Activated naive CD8-positive, alpha-beta T cell treated with anti-CD3 and anti-CD28 coated beads, Interleukin-2, amount 50 U/mL, for 16 hours (primary cell): Measurements from ENCODE around the gene CEP97.
"Not testable (repeated sequence)": the region's sequence is repeated elsewhere in the genome, so short reads cannot be mapped to it uniquely, and the experiment has no call there.

Experiments
- DNase-seq: peaks from one replicate; pipeline ENCODE4 v3.0.0-alpha.2; 2020; ENCODE audit warnings: low read depth, low spot score

The CEP97 gene

GRCh38 chr3:101724329-101725193, at the start of gene CEP97:
Gene CEP97 (plus strand): TSS chr3:101724614. CDS start chr3:101724677, 63 bp downstream.
- DNase-seq: peak; percentile 75

DNA sequence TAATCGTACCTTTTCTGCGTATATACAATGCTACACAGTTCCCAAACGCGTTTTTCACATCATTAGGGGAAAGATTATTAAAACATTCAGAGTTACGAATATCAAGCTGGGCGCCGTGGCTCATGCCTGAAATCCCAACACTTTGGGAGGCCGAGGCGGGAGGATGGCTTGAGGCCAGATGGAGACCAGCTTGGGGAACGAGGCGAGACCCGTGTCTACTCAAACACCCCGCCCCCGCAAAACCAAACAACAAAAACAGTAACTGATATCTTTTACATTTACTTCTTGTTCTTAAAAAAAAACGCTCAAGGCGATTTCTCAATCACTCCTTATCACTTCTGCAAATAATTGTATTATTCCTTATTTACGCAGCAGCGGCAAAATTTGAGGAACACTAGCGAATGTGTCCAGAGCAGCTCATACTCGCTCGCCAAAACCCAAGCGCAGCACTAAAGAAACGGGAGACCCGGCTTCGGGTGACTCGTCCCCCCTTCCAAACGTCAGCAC, 48.7 kb upstream of the CEP97 start:
- no peak for DNase-seq

DNA sequence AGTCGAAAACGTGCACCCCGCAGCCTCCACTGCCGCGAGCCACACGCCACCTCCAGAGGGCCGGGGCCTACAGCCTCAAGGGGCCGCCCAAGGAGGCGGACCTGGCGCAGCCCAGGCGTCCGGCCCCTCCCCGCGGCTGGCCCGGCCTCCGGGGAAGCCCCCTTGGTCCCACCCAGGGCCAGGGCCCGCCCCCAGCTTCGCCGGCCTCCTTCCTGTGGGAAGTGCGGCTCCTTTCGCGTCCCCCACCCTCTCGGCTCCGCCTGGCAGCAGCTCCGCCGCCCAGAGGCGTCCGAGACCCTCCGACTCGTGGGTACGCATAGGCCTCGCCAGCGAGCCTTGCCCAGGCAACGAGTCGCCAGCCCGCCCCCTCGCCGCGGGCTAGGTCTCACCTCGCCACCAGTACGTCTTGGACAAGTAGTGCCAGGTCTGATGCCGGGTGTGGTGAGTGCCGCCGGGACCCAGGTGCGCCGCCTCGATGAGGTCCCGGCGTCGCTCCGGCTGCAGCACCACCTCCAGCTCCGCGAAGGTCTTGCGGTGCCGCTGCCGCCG, 48.1 kb upstream of the CEP97 start:
- peak; percentile 96 for DNase-seq

GRCh38 chr3:101676765-101677435, 47.5 kb upstream of the CEP97 start, which contains the start of gene ZBTB11:
Gene ZBTB11 (minus strand): TSS chr3:101677132. CDS start chr3:101676914, 218 bp downstream.
- peak; percentile 100 for DNase-seq

DNA sequence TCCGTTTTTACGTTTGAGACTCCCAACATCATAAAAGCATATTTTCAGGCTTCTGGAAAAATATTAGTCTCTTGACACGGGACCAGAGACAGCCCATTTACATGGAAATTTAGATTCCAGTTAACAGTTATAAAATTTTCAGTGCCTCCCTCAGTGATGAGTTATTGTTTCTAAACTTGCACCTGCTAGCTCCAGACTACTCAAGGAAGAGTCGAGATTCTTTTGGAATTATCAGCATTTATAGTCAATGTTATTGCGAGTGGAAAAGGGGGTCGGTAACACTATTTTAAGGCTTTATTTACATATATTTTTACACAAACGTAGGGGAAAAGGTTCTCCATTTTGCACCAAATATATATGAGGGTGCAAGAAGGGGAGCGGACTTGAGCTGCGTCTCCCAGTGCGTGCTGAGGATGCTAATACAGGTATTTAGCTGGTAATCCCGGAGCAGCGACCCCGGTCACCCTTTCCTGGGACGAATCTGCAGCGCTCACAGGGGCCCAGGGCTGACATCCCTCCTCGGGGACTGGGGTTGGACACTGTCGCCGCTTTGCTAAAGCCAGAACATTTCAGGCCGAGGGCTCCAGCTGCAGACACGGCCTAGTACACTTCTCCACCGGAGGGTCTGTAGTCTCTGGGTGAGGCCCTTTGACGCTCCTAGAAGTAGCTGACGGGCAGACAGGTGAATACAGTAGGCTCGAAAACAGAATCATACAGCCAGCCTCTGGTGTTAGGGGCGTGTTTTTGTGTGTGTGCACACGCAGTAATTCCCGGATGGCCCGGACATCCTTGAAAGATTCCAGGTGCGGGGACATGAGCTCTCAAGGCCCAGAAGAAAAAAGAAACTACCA, 46.8 kb upstream of the CEP97 start:
- DNase-seq: no peak

DNA sequence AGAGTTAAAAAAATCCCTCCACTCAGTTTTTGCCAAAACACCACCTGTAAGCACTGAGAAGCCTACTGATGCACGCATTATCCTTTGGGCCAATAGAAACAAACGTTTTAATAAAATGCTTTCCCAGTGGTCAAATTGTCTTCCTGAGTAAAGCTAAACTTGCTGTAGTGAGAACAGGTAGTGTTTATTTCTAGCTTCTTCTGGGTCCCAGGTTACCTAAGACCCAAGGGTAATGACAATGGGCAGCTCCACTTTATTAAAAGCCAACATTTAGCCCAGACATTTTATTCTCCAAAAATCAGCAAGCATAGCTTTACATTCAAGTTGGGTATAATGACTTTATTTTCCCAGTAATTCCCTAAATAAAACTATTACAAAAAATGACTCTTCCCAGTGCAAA, 45.6 kb upstream of the CEP97 start:
- not testable (repeated sequence) for DNase-seq

GRCh38 chr3:101680466-101680865, 43.9 kb upstream of the CEP97 start:
- DNase-seq: no peak

DNA sequence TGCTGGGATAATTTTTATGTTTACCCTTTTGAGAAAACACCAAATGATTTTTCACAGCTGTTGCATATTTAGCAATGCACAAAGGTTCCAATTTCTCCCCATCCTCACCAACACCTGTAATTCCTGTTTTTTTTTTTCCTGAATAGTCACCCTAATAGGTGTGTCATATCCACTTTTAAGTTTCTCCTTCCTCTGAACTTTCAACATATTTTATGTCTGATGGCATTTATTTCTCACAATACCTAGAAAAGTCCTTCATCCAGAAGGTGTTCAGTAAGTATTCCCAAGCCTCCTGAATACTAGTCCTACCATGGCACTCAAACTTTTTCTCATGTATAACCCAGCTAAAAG, 39.4 kb upstream of the CEP97 start:
- no peak for DNase-seq

GRCh38 chr3:101685870-101686307, 38.5 kb upstream of the CEP97 start:
- DNase-seq: no peak

- DNase-seq: no peak
These were observed 37.1 kb upstream of the CEP97 start for GRCh38 chr3:101687142-101687931.

DNA sequence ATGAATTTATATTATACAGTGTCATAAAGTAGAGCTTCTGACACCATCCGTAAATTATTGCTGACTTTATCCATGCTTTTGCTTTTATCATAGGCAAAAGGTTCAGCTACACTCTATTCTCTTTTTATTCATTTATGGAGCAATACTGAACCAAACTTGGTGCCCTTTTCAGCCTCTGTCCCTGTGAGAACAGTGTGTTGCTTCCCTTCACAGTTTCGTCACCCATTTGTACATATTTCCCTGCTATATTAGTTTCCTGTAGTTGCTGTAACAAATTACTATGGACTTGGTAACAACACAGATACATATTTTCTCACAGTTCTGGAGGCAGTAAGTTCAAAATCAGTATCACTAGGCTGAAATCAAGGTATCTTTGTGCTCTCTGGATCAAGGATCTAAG, 35.1 kb upstream of the CEP97 start:
- DNase-seq: no peak

- no peak for DNase-seq
These were observed 33.4 kb upstream of the CEP97 start for GRCh38 chr3:101690972-101691371.

DNA sequence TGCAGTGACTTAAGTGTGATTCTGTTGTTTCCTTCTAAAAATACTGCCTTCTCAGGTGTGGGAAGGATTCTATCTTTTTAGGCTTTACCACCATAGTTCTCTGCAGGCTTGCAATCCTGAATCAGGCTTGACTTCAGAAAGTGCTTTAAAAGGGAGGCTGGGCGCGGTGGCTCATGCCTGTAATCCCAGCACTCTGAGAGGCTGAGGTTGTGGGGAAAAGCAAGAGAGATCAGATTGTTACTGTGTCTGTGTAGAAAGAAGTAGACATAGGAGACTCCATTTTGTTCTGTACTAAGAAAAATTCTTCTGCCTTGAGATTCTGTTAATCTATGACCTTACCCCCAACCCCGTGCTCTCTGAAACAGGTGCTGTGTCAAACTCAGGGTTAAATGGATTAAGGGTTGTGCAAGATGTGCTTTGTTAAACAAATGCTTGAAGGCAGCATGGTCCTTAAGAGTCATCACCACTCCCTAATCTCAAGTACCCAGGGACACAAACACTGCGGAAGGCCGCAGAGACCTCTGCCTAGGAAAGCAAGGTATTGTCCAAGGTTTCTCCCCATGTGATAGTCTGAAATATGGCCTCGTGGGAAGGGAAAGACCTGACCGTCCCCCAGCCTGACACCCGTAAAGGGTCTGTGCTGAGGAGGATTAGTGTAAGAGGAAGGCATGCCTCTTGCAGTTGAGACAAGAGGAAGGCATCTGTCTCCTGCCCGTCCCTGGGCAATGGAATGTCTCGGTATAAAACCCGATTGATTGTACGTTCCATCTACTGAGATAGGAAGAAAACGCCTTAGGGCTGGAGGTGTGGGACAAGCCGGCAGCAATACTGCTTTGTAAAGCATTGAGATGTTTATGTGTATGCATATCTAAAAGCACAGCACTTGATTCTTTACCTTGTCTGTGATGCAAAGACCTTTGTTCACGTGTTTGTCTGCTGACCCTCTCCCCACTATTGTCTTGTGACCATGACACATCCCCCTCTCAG, 32.4 kb upstream of the CEP97 start:
- not testable (repeated sequence) for DNase-seq

DNA sequence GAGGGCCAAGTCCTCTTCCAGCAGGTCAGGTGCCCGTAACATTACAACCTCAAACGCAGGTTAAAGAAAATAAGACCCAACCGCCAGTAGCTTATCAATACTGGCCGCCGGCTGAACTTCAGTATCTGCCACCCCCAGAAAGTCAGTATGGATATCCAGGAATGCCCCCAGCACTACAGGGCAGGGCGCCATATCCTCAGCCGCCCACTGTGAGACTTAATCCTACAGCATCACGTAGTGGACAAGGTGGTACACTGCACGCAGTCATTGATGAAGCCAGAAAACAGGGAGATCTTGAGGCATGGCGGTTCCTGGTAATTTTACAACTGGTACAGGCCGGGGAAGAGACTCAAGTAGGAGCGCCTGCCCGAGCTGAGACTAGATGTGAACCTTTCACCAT, 30.9 kb upstream of the CEP97 start:
- DNase-seq: not testable (repeated sequence)

DNA sequence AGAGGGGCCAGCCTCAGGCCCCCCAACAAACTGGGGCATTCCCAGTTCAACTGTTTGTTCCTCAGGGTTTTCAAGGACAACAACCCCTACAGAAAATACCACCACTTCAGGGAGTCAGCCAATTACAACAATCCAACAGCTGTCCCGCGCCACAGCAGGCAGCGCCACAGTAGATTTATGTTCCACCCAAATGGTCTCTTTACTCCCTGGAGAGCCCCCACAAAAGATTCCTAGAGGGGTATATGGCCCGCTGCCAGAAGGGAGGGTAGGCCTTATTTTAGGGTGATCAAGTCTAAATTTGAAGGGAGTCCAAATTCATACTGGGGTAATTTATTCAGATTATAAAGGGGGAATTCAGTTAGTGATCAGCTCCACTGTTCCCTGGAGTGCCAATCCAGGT, 29.6 kb upstream of the CEP97 start:
- DNase-seq: not testable (repeated sequence)

DNA sequence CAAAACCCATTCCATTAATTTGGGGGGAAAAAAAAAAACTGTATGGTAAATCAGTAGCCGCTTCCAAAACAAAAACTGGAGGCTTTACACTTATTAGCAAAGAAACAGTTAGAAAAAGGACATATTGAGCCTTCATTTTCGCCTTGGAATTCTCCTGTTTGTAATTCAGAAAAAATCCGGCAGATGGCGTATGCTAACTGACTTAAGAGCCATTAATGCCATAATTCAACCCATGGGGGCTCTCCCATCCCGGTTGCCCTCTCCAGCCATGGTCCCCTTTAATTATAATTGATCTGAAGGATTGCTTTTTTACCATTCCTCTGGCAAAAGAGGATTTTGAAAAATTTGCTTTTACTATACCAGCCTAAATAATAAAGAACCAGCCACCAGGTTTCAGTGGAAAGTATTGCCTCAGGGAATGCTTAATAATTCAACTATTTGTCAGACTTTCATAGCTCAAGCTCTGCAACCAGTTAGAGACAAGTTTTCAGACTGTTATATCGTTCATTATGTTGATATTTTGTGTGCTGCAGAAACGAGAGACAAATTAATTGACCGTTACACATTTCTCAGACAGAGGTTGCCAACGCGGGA, 28.5 kb upstream of the CEP97 start:
- no peak for DNase-seq

GRCh38 chr3:101701696-101702634, 22.4 kb upstream of the CEP97 start:
- DNase-seq: no peak

DNA sequence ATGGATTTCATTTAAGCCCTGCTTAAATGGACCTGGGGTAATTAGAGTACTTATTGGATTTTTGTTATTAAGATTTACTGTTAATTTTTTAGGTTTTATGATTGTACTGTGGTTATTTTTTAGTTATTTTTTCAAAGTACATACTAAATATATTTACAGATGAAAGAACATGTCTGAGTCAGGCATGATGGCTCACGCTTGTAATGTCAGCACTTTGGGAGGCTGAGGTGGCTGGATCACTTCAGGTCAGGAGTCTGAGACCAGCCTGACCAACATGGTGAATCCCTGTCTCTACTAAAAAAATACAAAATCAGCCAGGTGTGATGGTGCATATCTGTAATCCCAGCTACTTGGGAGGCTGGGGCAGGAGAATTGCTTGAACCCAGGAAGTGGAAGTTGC, 21.7 kb upstream of the CEP97 start:
- no peak for DNase-seq
